Measurements from ENCODE around the gene ZNF212. TPM values are rescaled to one million over a fixed set of nuclear protein-coding genes. Genes with fewer than 3 reads are reported as not detected.

The ZNF212 gene
- total and polyA plus RNA-seq, 9 of the 15 experiments (the other 6 are each of a cell fraction or from before 2014, with no cell fraction given) = 1.8 to 21.4 (median 7.2) TPM

DNA sequence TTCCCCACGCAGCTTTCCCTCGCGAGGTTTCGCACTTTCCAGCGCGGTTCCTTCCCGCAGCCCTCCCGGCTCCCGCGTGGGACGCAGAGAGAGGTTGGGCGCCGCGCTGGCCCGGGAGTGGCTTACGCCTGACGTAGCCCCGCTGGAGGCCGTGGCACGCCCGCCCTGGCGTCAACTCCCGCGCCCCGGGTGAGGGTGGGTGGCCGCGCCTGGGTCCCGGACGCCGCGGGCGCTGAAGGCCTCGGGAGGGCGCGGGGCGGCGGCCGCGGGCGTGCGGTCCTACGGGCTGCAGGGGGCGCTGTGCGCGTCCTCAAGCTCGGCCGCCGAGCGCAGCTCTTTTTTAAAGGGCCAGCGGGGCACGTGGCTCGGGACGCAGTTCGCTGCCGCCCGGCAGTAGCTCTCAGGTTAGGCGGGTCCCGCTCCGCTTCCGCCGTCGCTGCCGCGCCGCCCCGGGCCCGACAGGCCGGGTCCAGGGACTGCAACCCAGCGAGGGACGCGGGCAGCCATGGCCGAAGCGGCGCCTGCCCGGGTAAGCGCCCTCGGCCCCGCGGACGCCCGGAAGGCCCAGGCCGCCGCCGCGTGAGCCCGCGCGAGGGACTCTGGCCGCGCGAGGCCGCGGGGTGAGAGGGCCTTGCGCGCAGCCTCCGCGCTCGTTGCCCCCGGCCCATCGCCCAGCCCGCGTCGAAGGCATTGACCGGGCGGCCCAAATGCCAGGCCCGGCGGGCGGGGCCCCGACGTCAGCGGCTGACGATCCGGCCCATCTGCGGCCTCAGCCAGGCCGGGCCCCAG, 22.6 kb downstream of the ZNF212 start, which contains the start of gene ZNF783 (continued):
- TF ChIP-seq, protein P1, sequence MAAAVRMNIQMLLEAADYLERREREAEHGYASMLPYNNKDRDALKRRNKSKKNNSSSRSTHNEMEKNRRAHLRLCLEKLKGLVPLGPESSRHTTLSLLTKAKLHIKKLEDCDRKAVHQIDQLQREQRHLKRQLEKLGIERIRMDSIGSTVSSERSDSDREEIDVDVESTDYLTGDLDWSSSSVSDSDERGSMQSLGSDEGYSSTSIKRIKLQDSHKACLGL (CRISPR knock-in tag; IDR thresholded peaks at IDR 0.05; ENCODE audit: borderline replicate concordance, poor library complexity, severe bottlenecking) = peak; percentile 85
- TF ChIP-seq ZC3H11A (IDR thresholded peaks at IDR 0.05; ENCODE audit: low read depth, low read length) = no peak
- no peak for TF ChIP-seq DPF2 (IDR thresholded peaks at IDR 0.05)
- TF ChIP-seq, protein P2, sequence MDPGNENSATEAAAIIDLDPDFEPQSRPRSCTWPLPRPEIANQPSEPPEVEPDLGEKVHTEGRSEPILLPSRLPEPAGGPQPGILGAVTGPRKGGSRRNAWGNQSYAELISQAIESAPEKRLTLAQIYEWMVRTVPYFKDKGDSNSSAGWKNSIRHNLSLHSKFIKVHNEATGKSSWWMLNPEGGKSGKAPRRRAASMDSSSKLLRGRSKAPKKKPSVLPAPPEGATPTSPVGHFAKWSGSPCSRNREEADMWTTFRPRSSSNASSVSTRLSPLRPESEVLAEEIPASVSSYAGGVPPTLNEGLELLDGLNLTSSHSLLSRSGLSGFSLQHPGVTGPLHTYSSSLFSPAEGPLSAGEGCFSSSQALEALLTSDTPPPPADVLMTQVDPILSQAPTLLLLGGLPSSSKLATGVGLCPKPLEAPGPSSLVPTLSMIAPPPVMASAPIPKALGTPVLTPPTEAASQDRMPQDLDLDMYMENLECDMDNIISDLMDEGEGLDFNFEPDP (CRISPR knock-in tag; IDR thresholded peaks at IDR 0.05) = no peak
- no peak for TF ChIP-seq ARHGAP35 (IDR thresholded peaks at IDR 0.05; ENCODE audit: partially characterized antibody)
- TF ChIP-seq, protein P3, sequence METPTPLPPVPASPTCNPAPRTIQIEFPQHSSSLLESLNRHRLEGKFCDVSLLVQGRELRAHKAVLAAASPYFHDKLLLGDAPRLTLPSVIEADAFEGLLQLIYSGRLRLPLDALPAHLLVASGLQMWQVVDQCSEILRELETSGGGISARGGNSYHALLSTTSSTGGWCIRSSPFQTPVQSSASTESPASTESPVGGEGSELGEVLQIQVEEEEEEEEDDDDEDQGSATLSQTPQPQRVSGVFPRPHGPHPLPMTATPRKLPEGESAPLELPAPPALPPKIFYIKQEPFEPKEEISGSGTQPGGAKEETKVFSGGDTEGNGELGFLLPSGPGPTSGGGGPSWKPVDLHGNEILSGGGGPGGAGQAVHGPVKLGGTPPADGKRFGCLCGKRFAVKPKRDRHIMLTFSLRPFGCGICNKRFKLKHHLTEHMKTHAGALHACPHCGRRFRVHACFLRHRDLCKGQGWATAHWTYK (CRISPR knock-in tag; IDR thresholded peaks at IDR 0.05) = no peak
- TF ChIP-seq, protein P4, sequence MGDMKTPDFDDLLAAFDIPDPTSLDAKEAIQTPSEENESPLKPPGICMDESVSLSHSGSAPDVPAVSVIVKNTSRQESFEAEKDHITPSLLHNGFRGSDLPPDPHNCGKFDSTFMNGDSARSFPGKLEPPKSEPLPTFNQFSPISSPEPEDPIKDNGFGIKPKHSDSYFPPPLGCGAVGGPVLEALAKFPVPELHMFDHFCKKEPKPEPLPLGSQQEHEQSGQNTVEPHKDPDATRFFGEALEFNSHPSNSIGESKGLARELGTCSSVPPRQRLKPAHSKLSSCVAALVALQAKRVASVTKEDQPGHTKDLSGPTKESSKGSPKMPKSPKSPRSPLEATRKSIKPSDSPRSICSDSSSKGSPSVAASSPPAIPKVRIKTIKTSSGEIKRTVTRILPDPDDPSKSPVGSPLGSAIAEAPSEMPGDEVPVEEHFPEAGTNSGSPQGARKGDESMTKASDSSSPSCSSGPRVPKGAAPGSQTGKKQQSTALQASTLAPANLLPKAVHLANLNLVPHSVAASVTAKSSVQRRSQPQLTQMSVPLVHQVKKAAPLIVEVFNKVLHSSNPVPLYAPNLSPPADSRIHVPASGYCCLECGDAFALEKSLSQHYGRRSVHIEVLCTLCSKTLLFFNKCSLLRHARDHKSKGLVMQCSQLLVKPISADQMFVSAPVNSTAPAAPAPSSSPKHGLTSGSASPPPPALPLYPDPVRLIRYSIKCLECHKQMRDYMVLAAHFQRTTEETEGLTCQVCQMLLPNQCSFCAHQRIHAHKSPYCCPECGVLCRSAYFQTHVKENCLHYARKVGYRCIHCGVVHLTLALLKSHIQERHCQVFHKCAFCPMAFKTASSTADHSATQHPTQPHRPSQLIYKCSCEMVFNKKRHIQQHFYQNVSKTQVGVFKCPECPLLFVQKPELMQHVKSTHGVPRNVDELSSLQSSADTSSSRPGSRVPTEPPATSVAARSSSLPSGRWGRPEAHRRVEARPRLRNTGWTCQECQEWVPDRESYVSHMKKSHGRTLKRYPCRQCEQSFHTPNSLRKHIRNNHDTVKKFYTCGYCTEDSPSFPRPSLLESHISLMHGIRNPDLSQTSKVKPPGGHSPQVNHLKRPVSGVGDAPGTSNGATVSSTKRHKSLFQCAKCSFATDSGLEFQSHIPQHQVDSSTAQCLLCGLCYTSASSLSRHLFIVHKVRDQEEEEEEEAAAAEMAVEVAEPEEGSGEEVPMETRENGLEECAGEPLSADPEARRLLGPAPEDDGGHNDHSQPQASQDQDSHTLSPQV (IDR thresholded peaks at IDR 0.05) = peak; percentile 92
- TF ChIP-seq ZFPM2 (CRISPR knock-in tag; IDR thresholded peaks at IDR 0.05) = 0 out of 2 replicates have a peak, but pooled peaks have one; percentile 17
- TF ChIP-seq ZNF212 (CRISPR knock-in tag; IDR thresholded peaks at IDR 0.05) = no peak
- TF ChIP-seq, protein P5, sequence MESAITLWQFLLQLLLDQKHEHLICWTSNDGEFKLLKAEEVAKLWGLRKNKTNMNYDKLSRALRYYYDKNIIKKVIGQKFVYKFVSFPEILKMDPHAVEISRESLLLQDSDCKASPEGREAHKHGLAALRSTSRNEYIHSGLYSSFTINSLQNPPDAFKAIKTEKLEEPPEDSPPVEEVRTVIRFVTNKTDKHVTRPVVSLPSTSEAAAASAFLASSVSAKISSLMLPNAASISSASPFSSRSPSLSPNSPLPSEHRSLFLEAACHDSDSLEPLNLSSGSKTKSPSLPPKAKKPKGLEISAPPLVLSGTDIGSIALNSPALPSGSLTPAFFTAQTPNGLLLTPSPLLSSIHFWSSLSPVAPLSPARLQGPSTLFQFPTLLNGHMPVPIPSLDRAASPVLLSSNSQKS (CRISPR knock-in tag; IDR thresholded peaks at IDR 0.05) = no peak
- no peak for TF ChIP-seq RBM34 (IDR thresholded peaks at IDR 0.05; ENCODE audit: borderline replicate concordance, insufficient read depth, low read length)
- no peak for TF ChIP-seq MCM2 (IDR thresholded peaks at IDR 0.05; ENCODE audit: low read depth)
- no peak for TF ChIP-seq TAF15 (IDR thresholded peaks at IDR 0.05; ENCODE audit: low read depth, low read length)
- TF ChIP-seq FOXA3 (CRISPR knock-in tag; conservative IDR thresholded peaks at IDR 0.05 in 1 of 2, IDR thresholded peaks at IDR 0.05 in 1 of 2) = no peak; a peak in 1 of 4 replicates
- TF ChIP-seq SETDB1 (IDR thresholded peaks at IDR 0.05; ENCODE audit: low read length) = no peak
- no peak for TF ChIP-seq ATF1 (CRISPR knock-in tag; IDR thresholded peaks at IDR 0.05)
- TF ChIP-seq ATF1 (tag; IDR thresholded peaks at IDR 0.05) = peak; percentile 64
- no peak for TF ChIP-seq ZFP1 (CRISPR knock-in tag; IDR thresholded peaks at IDR 0.05)
- peak; percentile 12 for TF ChIP-seq PHF20 (IDR thresholded peaks at IDR 0.05; ENCODE audit: partially characterized antibody)

All from K562 (cell line).